Activated CD4-positive, CD25-positive, alpha-beta regulatory T cell treated with anti-CD3 and anti-CD28 coated beads, Interleukin-2, amount 50 U/mL, for 16 hours (primary cell): ENCODE measurements around the gene EFNA1.

Experiments
- DNase-seq: peaks from one replicate; pipeline ENCODE4 v3.0.0-alpha.2; 2020; ENCODE audit warnings: low read depth, low spot score

Gene EFNA1

GRCh38 chr1:155127105-155127966 is at the start of gene EFNA1:
EFNA1 (plus strand) TSS chr1:155127876; CDS start chr1:155127978, 102 bp downstream.
- DNase-seq, result no peak

- DNase-seq, result no peak
Measured at GRCh38 chr1:155078469-155079209, 49.0 kb upstream of the EFNA1 start, which contains the start of gene EFNA3. EFNA3 (plus strand) TSS chr1:155078837; CDS start chr1:155078942, 105 bp downstream.

DNA sequence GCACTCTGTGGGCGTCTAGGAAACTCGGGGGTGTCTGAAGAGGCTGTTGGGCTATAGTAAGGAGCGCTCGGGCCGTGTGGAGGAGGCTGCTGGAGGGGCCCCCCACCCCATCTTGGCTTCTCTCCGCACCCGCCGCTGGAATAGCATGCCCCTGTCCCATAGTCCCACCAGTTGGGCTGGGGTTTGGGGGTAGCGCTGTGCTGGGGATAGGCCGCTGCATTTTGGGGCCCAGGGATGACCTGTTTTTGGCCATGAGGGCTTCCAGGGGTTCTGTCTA is 48.5 kb upstream of the EFNA1 start:
- DNase-seq, result no peak

DNA sequence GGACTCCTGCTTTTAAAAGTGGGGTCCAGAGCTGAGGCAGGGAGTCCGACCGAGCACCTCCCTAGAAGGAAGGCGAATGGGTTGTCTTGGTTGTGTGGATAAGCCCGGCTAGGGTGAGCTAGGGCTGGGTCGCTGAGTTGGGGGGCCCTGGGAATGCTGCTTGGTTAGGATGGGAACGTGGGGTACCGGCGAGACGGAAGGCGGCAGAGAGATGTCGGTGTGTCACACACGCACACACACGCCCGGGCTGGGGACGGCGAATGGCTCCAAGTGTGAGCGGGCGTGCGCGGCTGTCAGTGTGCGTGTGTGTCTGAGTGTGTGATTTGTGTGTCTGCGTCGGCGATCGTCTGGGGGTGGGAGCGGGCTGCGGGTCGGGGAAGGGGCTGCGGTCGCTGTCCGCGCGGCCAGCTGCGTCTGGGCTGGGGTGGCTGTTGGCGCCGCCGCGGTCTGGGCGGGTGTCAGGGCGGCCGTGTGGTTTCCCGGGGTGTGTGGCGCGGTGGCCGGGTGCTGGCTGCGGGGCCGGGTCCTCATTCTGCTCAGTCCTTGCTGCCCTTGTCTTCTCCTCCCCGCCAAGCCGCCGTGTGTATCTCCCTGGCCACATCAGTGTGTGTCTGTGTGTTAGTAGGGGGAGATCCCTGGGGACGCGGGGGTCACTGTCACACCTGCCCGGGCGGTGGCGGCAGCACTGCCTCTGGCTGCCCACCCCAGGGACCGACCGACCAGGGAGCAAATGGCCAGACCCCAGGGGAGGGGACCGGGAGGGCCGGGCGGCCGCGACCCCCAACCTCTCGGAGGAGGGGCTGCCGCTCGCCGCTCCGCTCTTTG is 48.0 kb upstream of the EFNA1 start:
- DNase-seq, result no peak

DNA sequence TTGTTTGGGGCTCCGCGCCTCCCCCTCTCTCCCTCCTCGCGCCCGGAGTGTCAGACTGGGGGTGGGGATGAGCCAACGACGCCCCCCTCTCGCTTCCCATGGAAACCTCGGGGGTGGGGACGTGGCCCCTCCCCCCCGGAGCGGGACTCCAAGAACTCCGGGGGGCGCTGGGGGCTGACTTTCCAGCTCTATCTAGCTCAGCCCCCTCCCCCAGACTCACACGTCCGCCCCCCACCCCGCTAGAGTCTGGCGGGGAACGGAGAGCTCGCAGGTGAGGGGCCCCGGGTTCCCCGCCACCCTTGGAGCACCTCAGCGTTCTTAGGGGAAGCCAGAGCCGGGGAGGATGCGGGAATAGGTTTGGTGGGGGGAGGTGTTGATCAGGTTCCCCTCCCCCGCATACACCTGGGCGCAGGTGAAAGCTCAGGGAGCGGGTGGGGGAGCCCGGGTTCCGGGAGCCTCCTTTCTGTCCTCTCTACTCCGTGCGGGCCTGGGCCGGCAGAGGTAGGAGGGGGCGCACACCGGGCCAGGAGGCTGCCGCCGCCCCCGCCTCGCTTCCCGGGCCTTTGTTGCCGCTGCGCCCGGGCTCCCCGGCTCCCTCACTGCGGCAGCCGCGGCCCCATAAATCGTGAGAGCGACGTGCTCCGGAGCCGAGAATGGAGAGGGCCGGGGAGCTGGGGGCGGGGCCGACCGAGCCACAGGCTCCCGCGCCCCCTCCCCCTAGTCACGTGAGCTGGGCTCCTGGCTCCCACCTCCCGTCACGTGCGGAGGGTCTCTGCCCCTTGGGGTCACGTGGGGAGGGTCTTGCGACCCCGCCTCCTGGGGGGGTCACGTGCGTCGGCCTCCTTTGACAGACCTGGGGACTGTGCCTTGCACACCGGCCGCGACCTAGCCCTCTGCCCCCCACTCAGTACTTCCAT is 47.1 kb upstream of the EFNA1 start:
- no peak for DNase-seq

DNA sequence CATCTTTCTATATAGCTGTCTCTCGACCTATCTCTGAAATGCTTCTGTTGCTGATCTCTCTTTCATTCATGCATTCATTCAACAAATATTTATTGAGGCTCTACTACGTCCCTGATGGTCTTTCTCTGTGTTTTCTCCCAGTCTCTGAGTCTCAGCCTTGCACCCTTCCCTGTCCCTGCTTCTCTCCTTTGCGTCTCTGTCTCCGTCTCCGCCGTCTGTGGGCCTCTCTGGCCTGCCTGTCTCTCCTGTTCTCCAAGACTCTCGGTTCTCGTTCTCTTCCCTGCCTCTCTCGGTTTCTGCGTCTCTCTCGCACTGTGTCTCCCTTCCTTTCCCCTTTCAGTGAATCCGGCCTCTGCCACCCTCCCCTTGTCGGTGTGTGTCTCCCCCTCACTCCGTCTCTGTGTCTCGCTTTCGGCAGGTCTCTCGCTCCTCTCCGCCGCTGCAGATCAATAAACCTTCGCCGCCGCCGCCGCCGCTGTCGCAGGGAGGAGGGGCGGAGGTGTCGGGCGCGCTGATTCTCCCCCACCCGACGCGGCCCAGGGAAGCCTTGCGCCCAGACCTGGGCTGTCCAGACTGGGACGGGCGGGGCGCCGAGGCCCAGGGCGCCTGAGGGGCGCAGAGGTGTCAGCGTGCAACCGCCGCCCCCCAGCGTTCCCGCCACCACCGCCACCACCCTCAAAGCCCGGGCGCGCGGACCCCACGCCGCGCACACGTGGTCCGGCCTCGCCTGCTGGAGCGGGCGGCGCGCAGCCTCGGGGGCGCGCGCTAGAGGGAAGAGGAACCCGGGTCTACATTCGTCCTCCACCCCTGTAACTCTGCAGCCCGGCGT is 46.0 kb upstream of the EFNA1 start:
- DNase-seq, result no peak

DNA sequence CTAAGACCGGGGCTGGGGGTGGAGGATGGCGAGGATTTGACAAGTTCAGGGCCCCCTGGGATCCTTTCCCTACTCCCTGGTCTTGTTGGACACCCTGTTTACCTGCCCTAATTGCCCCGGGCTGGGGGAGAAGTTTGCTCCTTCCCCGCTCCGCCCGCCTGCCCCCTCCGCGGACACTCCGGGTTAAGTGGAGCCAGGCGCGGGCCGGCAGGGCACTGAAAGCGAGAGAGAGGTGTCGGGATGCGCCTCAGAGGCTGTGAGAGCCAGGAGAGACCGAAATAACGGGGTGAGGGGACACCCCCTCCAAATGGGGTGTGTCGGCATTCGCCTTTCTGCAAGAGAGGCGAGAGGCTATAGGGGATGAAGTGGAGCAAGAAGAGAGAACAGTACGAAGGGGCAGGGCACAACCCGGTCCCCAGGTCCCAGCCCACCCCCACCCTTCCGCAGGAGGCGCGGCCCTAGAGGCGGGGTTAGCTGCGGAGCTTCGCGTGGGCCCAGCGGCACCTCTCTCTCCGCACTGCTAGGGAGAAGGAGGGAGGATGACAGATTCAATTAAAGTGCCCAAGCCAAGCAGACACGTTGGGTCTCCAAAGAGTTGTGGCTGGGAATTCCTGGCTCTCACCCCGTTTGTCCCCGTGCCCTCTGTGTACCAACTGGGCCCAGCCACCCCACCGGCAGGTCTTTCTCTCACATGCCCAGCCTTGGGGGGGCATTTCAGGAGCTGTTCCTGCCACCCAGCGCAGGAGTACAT is 45.2 kb upstream of the EFNA1 start:
- no peak for DNase-seq

DNA sequence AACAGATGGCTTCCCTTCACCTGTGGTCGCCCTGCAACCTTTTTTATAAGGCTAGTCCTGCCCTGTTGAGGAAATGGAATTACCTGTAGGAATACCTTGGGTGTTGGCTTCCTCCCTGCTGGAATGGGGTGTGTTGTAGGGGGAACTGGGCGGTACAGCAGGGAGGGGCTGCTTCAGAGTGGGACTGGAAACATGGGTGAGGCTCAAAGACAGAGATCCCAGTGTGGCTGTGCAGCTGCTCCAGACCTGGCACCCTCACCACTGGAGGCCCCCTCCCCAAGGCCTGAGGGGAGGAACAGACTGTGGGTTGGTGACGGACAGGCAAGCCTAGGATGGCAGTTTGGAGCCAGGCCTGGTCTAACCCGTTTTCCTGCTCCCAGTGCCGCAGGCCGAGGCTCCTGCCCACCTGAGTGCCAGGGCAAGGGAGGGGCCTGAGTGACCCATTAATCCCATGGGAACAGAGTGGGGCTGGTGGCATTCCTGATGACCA is 44.6 kb upstream of the EFNA1 start:
- no peak for DNase-seq

DNA sequence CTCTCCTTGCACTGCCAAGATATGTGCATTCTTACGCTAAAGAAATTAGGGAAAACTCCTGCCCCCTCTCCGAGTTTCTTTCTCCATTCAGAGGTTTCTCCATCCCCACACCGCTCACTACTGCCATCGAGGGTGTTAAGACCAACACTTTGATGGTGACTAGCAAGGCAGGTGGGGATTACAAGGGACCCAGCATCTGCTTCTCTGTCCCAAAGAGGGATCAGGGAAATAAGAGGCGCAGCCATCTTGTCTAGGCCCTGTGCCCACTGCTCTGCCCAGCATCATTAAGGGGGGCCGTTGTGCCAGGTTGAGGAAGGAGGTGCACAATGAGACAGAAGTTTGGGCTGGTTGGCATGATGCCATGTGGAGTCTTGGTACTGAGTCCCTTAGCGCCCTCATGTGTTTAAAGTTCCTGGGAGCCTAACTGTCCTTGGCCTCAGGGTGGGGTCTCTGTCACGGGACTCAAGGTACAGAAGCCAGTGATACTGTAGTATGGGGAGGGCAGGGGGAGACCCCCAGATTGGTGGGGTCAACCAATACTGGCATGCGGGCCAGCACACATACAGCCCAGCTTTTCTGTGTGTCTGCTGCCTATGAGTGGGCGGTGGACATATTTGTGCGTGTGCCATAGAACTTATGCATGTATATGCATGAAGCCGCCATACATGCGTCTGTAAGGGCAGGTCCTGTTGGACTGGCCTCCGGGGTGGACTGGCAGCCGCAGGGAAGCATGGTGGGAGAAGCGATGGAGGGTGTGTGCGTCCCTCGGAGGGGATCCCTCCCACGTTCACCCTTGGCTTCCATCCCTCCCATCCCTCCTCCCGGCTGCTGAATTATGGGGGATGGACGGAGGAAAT is 43.6 kb upstream of the EFNA1 start:
- DNase-seq, result no peak

GRCh38 chr1:155084722-155085503 is 42.8 kb upstream of the EFNA1 start:
- peak; percentile 85 for DNase-seq

GRCh38 chr1:155085504-155086127 is 42.1 kb upstream of the EFNA1 start:
- peak; percentile 47 for DNase-seq

- peak; percentile 51 for DNase-seq
Measured at GRCh38 chr1:155086128-155086741, 41.4 kb upstream of the EFNA1 start.

DNA sequence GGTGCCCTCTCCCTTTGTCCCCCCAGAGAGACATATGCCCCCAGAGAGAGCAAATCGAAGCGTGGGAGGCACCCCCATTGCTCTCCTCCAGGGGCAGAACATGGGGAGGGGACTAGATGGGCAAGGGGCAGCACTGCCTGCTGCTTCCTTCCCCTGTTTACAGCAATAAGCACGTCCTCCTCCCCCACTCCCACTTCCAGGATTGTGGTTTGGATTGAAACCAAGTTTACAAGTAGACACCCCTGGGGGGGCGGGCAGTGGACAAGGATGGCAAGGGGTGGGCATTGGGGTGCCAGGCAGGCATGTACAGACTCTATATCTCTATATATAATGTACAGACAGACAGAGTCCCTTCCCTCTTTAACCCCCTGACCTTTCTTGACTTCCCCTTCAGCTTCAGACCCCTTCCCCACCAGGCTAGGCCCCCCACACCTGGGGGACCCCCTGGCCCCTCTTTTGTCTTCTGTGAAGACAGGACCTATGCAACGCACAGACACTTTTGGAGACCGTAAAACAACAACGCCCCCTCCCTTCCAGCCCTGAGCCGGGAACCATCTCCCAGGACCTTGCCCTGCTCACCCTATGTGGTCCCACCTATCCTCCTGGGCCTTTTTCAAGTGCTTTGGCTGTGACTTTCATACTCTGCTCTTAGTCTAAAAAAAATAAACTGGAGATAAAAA is 40.7 kb upstream of the EFNA1 start:
- DNase-seq, result no peak

DNA sequence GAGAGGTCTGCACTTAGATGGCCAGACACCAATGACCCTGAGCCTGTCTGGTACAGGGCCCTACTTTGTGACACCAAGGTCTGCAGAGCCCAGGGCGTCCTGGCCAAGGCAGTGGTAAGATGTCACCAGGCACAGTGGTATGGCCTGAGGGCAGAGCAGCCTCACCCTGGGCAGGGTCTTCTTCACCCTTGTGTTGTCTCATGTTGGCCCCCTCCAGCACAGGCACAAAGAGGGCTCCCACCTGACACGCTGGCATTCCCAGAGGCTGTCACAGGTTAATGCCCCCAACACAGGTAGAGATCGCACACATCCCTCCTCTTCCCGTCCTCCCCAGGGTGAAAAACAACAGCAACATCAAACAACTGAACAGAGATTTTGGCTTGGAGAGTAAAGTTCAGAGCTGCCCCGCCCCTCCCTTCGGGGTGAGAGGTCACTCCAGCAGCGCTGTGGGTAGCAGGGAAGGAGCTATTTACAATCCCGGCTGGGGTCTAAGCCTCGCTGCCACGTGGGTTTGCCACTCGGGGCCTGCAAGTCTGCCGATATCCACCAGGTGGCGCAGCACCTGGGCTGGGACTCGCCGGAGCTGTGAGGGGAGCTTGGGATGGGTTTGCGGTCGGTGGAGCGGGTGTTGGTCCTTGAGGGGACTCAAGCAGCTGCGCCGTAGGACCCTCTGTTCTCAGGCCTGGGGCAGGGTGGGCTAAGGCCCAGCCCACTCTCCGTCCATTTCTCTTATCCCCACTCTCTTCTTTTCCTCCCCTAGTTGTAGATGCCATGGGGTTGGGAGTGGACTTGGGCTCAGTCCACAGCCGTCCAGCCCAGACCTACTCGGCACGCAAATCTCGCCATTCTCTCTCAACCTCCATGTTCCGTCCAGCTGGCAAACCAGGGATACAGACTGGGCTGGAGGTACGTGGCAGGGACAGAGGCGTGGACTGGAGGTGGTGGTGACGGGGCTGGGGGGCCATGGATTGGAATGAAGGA is 36.3 kb upstream of the EFNA1 start:
- peak; percentile 61 for DNase-seq

GRCh38 chr1:155092131-155092530 is 35.5 kb upstream of the EFNA1 start:
- no peak for DNase-seq
